Measurements from ENCODE around the gene JMJD8. TPM values are rescaled to one million over a fixed set of nuclear protein-coding genes. Genes with fewer than 3 reads are reported as not detected.

The JMJD8 gene
- total and polyA plus RNA-seq, 2 donors (not counting 1 experiment from before 2014, with no cell fraction given), result 23.8 to 31.5 TPM

- DNase-seq (ENCODE audit: low read depth in 2 of 2), result peak; percentile 24 to 40
- Histone ChIP-seq H2AFZ (ENCODE audit: low read length) (no peak within 1 kb of the TSS), H4K20me1 (ENCODE audit: control insufficient read depth, extremely low read depth, insufficient read depth, low read length) (no peaks in the 10 kb centered on the region), H3K4me2 (ENCODE audit: extremely low read depth, insufficient read depth, low read length) (peak within 1 kb of the TSS; percentile 83), H3K9me3 (ENCODE audit: control insufficient read depth, insufficient read depth, low read depth, low read length) (no peaks in the 10 kb centered on the region), H3K27ac (ENCODE audit: insufficient read depth, low read length) (no peak within 1 kb of the TSS), H3K9ac (ENCODE audit: insufficient read depth, low read length) (peak within 1 kb of the TSS; percentile 40), H3K79me2 (ENCODE audit: control insufficient read depth, insufficient read depth, low read length) (no peaks in the 10 kb centered on the region), H3K4me3 (replicated peaks in 1 of 4; ENCODE audit: control extremely low read depth in 1 of 4, insufficient read depth in 1 of 4, low read depth in 3 of 4, low read length in 4 of 4) (peak within 1 kb of the TSS; percentile 48 to 75 (median 61)), H3K4me1 (ENCODE audit: control insufficient read depth, extremely low read depth, insufficient read depth, low read length) (no peaks in the 10 kb centered on the region), H3K36me3 (ENCODE audit: control insufficient read depth, insufficient read depth, low read length) (peaks cover 10% of the 10 kb centered on the region), H3K27me3 (ENCODE audit: control insufficient read depth, insufficient read depth, low read length) (no peaks in the 10 kb centered on the region)
- TF ChIP-seq EZH2 (IDR thresholded peaks at IDR 0.05; ENCODE audit: low read length, missing control alignments) (no peak), CTCF (conservative IDR thresholded peaks at IDR 0.05 in 1 of 2, IDR thresholded peaks at IDR 0.05 in 1 of 2; ENCODE audit: low read depth in 1 of 2, low read length in 2 of 2) (no peak)
Observed at GRCh38 chr16:726438-727290, 42.5 kb upstream of the JMJD8 start, which contains the start of the genes CCDC78 and HAGHL. TSS of gene CCDC78 (minus strand) at chr16:726443. CDS start at chr16:726367, 76 bp downstream. TSS of gene HAGHL (plus strand) at chr16:727106. CDS start at chr16:727510, 404 bp downstream.

GRCh38 chr16:726188-726437, 42.0 kb upstream of the JMJD8 start:
- no peak for DNase-seq (ENCODE audit: low read depth in 2 of 2)
- H4K20me1 ChIP-seq (ENCODE audit: control insufficient read depth, extremely low read depth, insufficient read depth, low read length), result no peaks in the 10 kb centered on the region
- H3K9me3 ChIP-seq (ENCODE audit: control insufficient read depth, insufficient read depth, low read depth, low read length), result no peaks in the 10 kb centered on the region
- no peak overlapping the region for H2AFZ ChIP-seq (ENCODE audit: low read length)
- no peaks in the 10 kb centered on the region for H3K27me3 ChIP-seq (ENCODE audit: control insufficient read depth, insufficient read depth, low read length)
- no peak overlapping the region for H3K4me3 ChIP-seq (replicated peaks in 1 of 4; ENCODE audit: control extremely low read depth in 1 of 4, insufficient read depth in 1 of 4, low read depth in 3 of 4, low read length in 4 of 4)
- no peaks in the 10 kb centered on the region for H3K79me2 ChIP-seq (ENCODE audit: control insufficient read depth, insufficient read depth, low read length)
- H3K4me1 ChIP-seq (ENCODE audit: control insufficient read depth, extremely low read depth, insufficient read depth, low read length), result no peaks in the 10 kb centered on the region
- TF ChIP-seq EZH2 (IDR thresholded peaks at IDR 0.05; ENCODE audit: low read length, missing control alignments) (no peak), CTCF (conservative IDR thresholded peaks at IDR 0.05 in 1 of 2, IDR thresholded peaks at IDR 0.05 in 1 of 2; ENCODE audit: low read depth in 1 of 2, low read length in 2 of 2) (no peak)
- peaks cover 7% of the 10 kb centered on the region for H3K36me3 ChIP-seq (ENCODE audit: control insufficient read depth, insufficient read depth, low read length)
- no peak overlapping the region for H3K27ac ChIP-seq (ENCODE audit: insufficient read depth, low read length)
- no peak overlapping the region for H3K9ac ChIP-seq (ENCODE audit: insufficient read depth, low read length)
- H3K4me2 ChIP-seq (ENCODE audit: extremely low read depth, insufficient read depth, low read length), result no peak overlapping the region

- Histone ChIP-seq H3K9ac (ENCODE audit: insufficient read depth, low read length) (no peak overlapping the region), H2AFZ (ENCODE audit: low read length) (no peak overlapping the region), H3K4me1 (ENCODE audit: control insufficient read depth, extremely low read depth, insufficient read depth, low read length) (no peaks in the 10 kb centered on the region), H3K27me3 (ENCODE audit: control insufficient read depth, insufficient read depth, low read length) (no peaks in the 10 kb centered on the region), H3K9me3 (ENCODE audit: control insufficient read depth, insufficient read depth, low read depth, low read length) (no peaks in the 10 kb centered on the region), H3K27ac (ENCODE audit: insufficient read depth, low read length) (no peak overlapping the region), H3K36me3 (ENCODE audit: control insufficient read depth, insufficient read depth, low read length) (peaks cover 6% of the 10 kb centered on the region), H3K79me2 (ENCODE audit: control insufficient read depth, insufficient read depth, low read length) (no peaks in the 10 kb centered on the region), H4K20me1 (ENCODE audit: control insufficient read depth, extremely low read depth, insufficient read depth, low read length) (no peaks in the 10 kb centered on the region), H3K4me2 (ENCODE audit: extremely low read depth, insufficient read depth, low read length) (no peak overlapping the region), H3K4me3 (replicated peaks in 1 of 4; ENCODE audit: control extremely low read depth in 1 of 4, insufficient read depth in 1 of 4, low read depth in 3 of 4, low read length in 4 of 4) (no peak overlapping the region)
- no peak for TF ChIP-seq CTCF (conservative IDR thresholded peaks at IDR 0.05 in 1 of 2, IDR thresholded peaks at IDR 0.05 in 1 of 2; ENCODE audit: low read depth in 1 of 2, low read length in 2 of 2)
- TF ChIP-seq EZH2 (IDR thresholded peaks at IDR 0.05; ENCODE audit: low read length, missing control alignments), result no peak
- DNase-seq (ENCODE audit: low read depth in 2 of 2), result no peak
Observed at GRCh38 chr16:725463-726187, 41.5 kb upstream of the JMJD8 start.
